HG02870 (cell line): Measurements from ENCODE around the gene ERVH48-1.
A peak's percentile ranks its signal among the peaks of the same experiment; 100 is the strongest.
"Not testable (repeated sequence)": the region's sequence is repeated elsewhere in the genome, so short reads cannot be mapped to it uniquely, and the experiment has no call there.

Source experiments
- ATAC-seq: cut with Tn5 transposase; IDR thresholded peaks from one replicate; pipeline ENCODE4 v1.9.1; 2021; ENCODE audit warnings: mild to moderate bottlenecking, moderate library complexity; ENCODE audit not compliant: unreplicated experiment

Gene ERVH48-1

GRCh38 chr21:42939582-42940413 lies 14.4 kb upstream of the ERVH48-1 start:
- ATAC-seq, result no peak

DNA sequence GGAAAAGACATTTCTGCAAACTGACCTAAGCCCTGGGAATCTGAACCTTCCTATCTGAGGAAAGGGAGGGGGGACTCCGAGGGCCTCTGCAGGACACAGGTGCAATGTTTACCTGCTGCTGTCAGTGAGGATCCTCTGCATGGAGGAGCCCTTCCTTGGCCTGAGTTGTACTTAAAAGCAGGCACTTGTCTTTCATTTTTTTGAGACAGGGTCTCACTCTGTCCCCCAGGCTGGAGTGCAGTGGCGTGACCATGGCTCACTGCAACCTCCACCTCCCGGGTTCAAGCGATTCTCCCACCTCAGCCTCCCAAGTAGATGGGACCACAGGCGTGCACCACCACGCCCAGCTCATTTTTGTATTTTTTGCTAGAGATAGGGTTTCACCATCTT lies 13.2 kb upstream of the ERVH48-1 start:
- not testable (repeated sequence) for ATAC-seq

- ATAC-seq, result no peak
Observed at GRCh38 chr21:42937960-42938605, 12.7 kb upstream of the ERVH48-1 start.

DNA sequence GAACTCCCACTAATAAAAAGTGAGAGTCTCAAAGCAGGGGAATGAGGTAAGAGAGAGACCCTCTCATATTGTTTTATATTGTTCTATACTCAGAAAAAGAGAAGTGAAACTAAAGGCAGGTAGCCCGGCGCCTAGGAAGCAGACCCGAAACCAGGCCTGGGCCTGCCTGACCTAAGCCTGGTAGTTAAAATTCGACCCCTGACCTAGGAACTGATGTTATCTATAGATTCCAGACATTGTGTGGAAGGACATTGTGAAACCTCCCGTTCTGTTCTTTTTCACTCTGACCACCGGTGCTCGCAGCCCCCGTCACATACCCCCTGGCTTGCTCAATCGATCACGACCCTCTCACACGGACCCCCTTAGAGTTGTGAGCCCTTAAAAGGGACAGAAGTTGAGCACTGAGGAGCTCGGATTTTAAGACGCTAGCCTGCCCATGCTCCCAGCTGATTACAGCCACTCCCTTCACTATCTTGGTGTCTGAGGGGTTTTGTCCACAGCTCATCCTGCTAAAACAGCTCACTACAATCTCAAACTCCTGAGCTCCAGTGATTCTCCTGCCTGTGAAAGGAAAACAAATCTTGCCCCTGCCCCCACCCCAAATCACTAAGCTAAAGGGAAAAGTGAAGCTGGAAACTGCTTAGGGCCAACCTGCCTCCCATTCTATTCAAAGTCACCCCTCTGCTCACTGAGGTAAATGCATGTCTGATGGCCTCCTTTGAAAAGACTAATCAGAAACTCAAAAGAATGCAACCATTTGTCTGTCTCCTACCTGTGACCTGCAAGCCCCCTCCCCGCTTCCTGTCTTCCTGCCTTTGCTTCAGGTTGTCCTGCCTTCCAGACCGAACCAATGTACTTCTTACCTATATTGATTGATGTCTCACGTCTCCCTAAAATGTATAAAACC lies 11.9 kb upstream of the ERVH48-1 start:
- ATAC-seq, result not testable (repeated sequence)

DNA sequence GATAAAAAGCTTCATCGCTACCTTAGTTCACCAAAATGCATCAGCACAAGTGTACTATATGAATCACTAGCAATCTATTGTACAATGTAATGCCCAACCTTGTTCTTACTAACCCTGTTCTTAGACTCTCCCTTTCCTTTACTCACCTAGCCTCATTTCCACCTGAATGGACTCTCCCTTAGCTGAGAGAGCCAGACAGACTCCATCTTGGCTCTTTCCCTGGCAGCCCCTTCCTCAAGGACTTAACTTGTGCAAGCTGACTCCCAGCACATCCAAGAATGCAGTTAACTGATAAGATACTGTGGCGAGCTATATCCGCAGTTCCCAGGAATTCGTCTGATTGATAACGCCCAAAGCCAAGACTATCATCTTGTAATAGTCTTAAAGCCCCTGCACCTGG lies 10.9 kb upstream of the ERVH48-1 start:
- not testable (repeated sequence) for ATAC-seq

DNA sequence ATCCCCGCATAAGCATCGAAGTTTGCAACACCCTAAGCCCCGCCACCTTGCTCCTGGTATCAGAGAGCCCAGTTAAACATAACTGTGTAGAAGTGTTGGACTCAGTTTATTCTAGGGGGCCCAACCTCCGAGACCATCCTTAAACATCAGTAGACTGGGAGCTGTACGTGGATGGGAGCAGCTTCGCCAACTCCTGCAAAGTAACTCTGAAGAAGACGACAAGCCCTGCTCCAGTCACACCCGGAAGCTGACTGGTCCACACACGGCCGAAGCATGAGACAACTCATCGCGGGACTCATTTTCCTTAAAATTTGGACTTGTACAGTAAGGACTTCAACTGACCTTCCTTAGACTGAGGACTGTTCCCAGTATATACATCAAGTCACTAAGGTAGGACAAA lies 8.5 kb upstream of the ERVH48-1 start:
- not testable (repeated sequence) for ATAC-seq

- not testable (repeated sequence) for ATAC-seq
Observed at GRCh38 chr21:42933137-42933970, 7.9 kb upstream of the ERVH48-1 start.

DNA sequence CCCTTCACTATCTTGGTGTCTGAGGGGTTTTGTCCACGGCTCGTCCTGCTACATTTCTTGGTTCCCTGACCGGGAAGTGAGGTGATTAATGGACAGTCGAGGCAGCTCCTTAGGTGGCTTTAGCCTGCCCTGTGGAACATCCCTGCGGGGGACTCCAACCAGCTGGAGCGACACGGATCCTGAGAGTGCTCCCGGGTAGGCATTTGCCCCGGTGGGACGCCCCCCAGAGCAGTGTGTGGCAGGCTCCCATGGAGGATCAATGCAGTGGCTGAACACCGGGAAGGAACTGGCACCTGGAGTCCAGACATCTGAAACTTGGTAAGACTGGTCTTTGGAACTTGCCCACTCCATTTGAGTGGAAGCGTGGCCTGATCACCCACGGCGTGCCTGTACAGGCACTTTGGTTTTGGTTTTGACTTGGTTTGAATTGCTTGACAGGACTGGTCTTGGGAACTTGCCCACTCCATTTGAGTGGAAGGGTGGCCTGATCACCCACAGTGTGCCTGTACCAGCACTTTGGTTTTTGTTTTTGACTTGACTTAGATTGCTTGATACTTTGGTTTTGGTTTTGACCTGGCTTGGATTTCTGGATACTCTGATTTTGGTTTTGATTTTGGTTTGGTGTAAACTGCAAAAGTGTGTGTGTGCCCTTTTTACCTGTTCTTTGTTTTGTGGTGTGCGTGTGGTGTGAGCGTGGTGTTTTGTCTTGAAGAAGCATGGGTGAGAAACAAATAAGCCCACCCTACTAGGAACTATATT lies 7.1 kb upstream of the ERVH48-1 start:
- not testable (repeated sequence) for ATAC-seq

GRCh38 chr21:42931560-42932235 lies 6.3 kb upstream of the ERVH48-1 start:
- ATAC-seq, result no peak

DNA sequence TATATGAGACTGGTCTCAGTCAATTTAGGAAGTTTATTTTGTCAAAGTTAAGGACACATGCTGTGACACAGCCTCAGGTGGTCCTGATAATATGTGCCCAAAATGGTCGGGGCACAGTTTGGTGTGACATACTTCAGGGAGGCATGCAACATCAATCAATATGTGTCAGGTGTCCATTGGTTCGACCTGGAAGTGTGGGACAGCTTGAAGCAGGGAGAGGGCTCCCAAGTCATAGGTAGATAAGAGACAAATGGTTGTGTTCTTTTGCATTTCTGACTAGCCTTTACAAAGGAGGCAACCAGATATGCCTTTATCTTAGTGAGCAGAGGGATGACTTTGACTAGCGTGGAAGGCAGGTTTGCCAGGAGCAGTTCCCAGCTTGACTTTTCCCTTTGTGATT lies 4.5 kb upstream of the ERVH48-1 start:
- ATAC-seq, result no peak

GRCh38 chr21:42927474-42928200 lies 2.2 kb upstream of the ERVH48-1 start:
- ATAC-seq, result not testable (repeated sequence)

DNA sequence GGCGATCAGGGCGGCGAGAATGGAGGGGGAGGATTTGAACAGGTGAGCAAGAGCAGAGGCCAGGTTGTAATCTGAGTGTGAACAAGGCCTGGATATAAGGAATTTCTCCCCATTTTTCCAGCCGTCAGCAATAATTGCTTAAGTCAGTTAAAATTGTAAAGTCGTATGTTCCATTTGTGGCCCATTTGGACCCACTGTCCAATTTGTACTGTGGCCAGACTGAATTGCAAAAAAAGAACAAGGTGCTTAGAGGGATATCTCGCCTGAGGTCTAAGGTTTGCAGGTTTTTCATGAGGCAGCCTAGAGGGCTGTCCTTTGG lies 1.0 kb downstream of the ERVH48-1 start:
- no peak for ATAC-seq

DNA sequence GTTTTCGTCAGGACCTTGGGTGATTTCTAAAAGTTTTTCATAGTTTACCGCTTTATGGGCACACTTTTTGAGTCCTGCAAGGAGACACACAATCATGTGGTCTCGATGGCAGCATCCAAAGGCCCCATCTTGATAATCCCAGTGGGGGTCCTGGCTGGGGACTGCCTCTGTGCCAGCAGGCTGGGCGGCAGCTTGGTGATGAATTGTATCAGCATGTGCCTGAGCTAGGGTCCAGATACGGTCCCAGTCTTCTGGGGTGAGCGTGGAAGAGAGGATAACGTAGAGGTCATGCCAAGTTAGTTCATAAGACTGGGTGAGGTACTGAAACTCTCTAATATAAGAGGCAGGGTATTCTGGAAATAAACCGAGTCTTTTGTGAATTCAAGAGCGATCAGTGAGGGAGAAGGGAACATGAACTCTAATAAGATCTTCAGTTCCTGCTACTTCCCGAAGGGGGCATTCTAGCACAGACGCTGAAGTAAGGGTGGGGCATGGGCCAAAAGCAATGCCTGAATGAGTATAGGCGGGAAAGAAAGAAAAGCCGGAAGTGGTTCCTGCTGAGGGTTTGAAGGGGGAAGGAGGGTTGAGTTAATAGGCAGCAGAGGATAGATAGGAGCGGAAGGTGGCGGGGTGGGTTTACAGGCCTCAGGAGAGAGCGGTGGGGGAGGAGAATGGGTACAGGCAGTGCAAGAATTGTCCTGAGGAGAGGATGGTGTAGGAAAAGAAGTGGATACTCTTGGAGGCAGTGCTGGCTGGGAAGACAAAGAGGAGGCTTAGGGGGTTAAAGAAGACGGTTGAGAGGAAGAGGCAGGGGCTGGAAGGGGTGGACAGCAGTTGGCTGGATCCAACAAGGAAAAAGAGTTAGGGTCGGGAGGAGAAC lies 1.6 kb downstream of the ERVH48-1 start:
- peak; percentile 68 for ATAC-seq

- ATAC-seq, result no peak
Observed at GRCh38 chr21:42922918-42923317, 2.5 kb downstream of the ERVH48-1 start.

GRCh38 chr21:42921927-42922326 lies 3.5 kb downstream of the ERVH48-1 start:
- ATAC-seq, result no peak

DNA sequence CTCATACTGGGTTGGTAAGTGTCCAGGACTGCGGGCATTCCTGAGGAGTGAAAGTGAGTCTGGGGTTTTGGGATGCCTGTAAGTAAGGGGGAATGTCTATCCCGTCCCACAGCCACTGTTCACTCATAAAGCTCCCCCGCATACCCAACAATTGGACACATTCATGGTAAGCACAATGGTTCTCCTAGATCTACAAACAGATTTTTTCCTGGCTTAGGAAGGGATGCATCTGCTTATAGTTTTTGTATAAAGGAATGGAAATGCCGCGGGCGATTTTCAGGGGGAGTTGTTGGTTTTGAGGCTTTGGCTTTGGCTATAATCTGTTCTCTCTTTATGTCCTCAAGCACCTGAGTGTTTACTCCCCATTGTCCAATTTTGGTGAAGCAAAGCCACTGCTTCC lies 7.1 kb downstream of the ERVH48-1 start:
- ATAC-seq, result no peak

GRCh38 chr21:42913476-42913875 lies 12.0 kb downstream of the ERVH48-1 start:
- ATAC-seq, result no peak

- ATAC-seq, result not testable (repeated sequence)
Observed at GRCh38 chr21:42911920-42912319, 13.5 kb downstream of the ERVH48-1 start.
